Coronary artery (tissue), 2 donors: Measurements from ENCODE around the gene AEN.

ENCODE experiments used
- DNase-seq: peaks from one replicate; pipeline ENCODE4 v3.0.0-alpha.2; 2017; ENCODE audit warnings: low spot score
- H3K27ac ChIP-seq, 2 donors: fragments of 200-600 bp; sonication (generic); one replicate each; pipeline ENCODE4 v1.5.1; 2016 to 2019
- H3K4me3 ChIP-seq: fragments of 200-600 bp; sonication (generic); 2 replicates; pipeline ENCODE4 v1.5.1; 2016; ENCODE audit warnings: mild to moderate bottlenecking, moderate library complexity
- CTCF ChIP-seq: fragments of 200-600 bp; sonication (generic); IDR thresholded peaks from one replicate; pipeline ENCODE4 v1.5.1; 2019; ENCODE audit warnings: antibody characterized with exemption

AEN gene

GRCh38 chr15:88661041-88661700 is 40.0 kb downstream of the AEN start:
- DNase-seq, result peak; percentile 46
- peak overlapping the region in 1 of 2 donors; percentile 35 for H3K27ac ChIP-seq
- H3K4me3 ChIP-seq, result no peak overlapping the region
- no peak for TF ChIP-seq CTCF

GRCh38 chr15:88661761-88662556 is 40.8 kb downstream of the AEN start:
- Histone ChIP-seq H3K27ac (no peak overlapping the region), H3K4me3 (no peak overlapping the region)
- no peak for TF ChIP-seq CTCF
- DNase-seq, result no peak

- TF ChIP-seq CTCF, result no peak
- DNase-seq, result peak; percentile 60
- peak overlapping the region in 1 of 2 donors; percentile 20 for H3K27ac ChIP-seq
- no peak overlapping the region for H3K4me3 ChIP-seq
Observed at GRCh38 chr15:88663141-88663621, 42.0 kb downstream of the AEN start.

DNA sequence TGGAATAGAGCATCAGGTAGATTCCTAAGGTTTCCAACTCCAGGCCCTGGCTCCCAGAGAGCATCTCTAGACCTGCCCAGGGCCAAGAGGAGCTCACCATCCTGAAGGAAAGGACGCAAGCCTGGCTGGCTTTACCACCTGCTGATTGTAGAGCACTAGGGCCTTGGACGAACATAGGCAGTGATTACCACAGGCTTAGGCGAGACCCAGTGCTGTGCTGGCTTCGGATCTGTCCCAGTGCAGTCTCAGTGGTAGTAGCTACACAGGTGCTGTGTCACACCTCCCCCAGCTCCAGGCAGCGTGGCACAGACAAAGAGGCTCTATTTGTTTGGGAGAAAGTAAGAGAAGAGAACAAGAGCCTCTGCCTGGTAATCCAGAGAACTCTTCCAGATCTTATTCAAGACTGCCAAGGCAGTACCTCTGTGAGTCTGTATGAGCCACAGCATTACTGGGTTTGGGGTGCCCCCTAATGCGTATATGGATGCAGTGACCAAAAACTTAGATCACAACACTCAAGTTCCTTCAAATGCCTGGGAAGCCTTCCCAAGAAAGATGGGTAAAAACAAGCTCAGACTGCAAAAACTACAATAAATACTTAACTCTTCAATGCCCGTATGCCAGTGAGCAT is 43.1 kb downstream of the AEN start:
- no peak for TF ChIP-seq CTCF
- peak; percentile 55 for DNase-seq
- Histone ChIP-seq H3K4me3 (no peak overlapping the region), H3K27ac (peak overlapping the region in 1 of 2 donors; percentile 20)

- no peak for DNase-seq
- no peak overlapping the region for H3K4me3 ChIP-seq
- no peak overlapping the region for H3K27ac ChIP-seq
- no peak for TF ChIP-seq CTCF
Observed at GRCh38 chr15:88674661-88675060, 53.5 kb downstream of the AEN start.

- Histone ChIP-seq H3K27ac (no peak overlapping the region), H3K4me3 (no peak overlapping the region)
- TF ChIP-seq CTCF, result no peak
- DNase-seq, result no peak
Observed at GRCh38 chr15:88678755-88679154, 57.6 kb downstream of the AEN start.
